GM21360 (cell line): ENCODE measurements around the gene CEBPZOS.

Experiments used
- ATAC-seq: cut with Tn5 transposase; IDR thresholded peaks from one replicate; pipeline ENCODE4 v1.9.1; 2021; ENCODE audit warnings: mild to moderate bottlenecking, moderate library complexity; ENCODE audit not compliant: unreplicated experiment

The CEBPZOS gene

DNA sequence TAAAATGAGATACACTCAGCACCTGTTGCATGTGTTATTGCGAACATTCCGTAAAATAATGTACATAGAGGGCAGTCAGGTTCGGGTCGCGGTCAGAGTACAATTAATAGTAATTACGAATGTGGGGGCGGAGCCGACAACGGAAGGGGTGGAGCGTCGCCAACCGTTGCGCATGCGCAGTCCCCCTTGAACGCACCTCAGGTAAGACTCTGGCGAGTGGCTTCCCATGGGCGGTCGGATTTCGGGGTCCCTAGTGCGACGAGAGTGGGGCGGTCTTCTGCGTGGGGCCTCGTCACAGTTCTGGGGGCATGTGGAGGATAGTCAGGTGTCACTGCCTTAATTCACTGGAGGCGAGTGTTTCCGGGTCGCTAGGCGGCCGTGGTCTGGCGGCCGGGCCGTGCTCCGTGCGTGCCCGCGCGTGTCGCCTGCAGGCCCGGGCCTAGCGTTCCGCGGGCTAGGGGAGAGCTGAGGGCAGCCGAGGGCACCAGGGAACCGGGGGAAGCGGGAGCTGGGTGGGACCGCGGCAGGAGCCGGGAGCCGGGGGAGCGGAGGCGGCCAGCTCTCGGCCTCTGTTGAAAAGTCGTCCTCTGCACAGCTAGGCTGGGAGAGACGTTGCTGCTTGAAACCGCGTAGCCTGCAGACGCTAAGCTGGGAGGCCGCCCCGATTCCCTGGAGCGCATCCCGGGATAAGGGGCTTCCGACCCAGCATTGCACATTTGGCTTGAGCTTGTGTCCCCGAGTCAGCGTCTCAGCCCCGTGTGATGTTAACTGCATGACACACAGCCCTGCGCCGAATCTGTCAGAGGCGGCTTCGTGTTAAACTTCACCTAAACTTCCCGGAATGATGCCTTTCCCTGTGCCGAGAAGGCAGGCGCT is at the start of gene CEBPZOS:
Gene CEBPZOS (plus strand): TSS at position 177 of the 876 bp plus-strand sequence. CDS start 3,209 bp downstream, outside the sequence.
- ATAC-seq, result peak; percentile 61

DNA sequence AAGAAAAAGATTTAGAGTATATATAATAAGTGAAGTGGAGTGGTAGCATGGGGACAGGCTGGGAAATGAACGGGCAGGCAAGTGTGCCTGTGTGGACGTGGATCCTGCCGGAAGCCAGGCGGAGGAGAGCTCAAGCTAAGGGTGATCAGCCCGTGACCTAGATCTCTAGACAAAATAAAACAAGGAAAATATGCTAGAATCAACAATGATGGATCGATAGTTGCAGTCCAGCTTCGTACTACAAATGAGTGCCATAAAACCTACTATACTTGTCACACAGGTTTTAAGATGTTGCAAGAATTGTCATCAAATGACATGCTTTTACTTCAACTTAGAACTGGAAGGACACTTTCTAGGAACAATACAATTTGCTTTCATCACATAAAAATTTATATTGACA is 48.0 kb upstream of the CEBPZOS start:
- ATAC-seq, result no peak

DNA sequence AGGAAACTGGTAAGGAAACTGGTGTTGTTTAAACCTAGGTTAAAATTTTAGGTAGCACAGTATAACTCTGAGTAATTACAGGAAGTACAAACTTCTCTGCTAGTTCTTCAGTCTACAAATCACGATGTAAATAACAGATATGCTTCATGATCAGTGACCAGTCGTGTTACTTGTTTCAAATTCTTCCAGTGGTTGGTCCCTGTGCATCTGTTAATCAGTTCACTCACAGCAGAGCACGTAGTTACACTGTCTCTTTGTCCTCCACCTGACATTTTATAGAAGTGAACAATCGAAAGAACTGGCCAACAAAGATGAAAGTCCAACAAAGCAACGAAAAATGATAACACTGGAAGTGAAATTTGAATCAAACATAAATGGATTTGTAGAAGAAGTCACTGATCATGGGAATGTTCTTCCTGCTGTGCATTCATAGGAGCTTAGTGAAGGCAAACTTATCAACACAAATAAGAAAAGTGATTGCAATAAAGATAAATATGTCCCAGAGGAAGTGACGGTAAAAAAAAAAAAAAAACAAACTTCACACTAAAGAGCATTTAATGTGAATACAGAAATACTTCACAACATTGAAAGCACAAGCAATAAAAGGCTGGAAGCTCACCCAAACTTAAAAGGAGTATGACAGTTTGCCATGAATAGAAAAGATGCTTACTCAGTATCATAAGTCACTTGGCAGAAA is 46.5 kb upstream of the CEBPZOS start:
- ATAC-seq, result no peak

DNA sequence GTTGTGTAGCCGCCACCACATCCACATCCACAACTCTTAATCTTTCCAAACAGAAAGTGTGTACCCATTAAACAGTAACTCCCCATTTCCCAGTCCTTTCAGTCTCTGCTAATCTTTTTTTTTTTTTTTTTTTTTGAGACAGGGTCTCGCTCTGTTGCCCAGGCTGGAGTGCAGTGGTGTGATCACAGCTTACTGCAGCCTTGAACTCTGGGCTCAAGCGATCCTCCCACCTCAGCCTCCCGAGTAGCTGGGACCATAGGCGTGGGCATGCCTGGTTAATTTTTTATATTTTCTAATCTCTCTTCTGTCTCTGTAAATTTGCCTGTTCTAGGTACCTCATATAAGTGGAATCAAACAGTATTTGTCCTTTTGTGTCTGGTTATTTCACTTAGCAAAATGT is 43.1 kb upstream of the CEBPZOS start:
- no peak for ATAC-seq

DNA sequence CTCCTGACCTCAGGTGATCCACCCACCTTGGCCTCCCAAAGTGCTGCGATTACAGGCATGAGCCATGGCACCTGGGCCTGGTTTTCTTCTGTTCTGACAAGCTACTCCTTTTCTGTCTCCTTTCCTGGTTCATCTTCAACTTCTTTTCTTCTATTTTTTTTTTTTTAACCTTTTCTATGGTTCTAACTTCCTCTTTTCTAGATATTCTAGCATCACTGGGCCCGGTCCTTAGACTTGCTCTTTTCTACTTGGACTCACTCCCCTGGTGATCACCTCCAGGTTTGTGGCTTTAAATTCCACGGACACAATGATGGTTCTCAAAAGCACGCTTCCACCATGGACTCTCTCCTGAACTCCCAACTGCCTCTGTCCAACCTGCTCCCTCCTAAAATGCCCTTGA is 41.5 kb upstream of the CEBPZOS start:
- ATAC-seq, result no peak

DNA sequence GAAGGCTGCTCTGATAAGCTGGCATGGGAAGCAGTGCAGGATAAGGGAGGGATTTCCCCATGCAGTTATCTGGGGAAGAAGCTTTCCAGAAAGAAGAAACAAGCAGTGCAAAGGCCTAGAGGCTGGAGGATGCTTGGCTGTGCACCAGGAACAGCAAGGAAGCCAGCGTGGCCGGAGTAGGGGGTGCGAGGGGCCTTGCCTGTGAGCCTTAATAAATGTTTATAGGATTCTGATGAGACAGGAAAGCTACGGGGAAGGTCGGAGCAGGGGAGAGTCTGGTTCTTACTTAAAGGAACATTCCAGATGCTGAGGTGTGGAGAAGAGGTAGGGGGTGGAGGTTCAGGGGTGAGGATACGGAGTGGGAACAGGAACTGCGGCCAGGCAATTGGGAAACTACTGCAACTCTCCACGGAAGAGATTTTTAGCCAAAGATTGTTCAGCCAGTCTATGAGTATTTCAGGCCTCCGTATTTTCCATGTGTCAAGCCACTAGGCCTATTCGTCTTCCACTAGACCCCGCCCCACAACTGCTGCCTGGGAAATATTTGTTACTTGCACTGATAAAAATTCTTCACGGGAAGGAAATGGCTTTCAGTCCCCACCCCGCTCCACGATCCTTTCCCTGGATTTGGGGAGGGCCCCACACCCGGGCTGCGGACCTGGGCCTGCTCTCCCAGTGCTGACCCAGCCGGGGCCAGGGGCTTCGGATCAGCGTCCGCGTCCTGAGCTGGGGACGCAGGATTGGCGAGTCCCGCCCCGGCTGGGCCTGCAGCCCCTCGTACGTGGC is 40.0 kb upstream of the CEBPZOS start:
- peak; percentile 7 for ATAC-seq

DNA sequence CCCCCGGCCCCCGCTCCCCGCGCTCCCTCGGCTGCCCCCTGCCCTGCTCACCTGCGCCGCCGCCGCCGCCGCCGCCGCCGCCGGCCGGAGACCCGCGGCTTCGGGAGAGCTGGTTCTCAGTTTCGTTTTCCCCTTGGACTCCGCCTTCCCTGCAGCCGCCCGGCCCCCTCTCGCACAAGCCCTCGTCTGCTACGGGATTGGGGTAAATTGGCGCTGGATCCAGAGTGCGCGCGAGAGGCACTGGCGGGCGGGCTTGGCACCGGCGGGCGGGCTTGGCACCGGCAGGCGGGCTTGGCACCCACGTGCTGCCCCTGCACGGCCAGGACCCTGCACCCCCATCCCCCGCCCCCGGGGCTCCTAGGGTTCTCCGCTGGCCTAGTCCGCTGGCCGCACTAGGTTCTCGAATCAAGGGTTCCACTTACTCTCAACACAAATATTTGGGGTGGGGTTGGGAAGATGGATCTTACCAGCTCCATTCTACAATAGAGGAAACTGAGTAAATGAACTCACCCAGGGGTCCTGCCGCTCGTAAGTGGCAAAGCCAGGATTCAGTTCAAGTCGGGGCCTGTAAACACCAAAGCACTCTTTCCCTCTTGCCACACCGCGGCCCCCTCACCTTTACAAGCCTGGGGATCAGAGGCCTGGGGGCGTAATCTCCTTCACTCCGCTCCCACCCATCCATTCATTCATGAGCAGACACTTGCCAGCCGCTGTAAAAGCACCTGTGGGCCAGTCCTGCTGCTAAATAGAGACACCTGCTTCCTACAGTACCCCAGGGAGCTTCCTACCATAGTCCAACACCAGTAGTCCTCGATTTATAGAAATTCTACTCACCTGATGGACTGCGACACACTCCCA is 39.2 kb upstream of the CEBPZOS start, which contains the start of gene EIF2AK2:
Gene EIF2AK2 (minus strand): TSS at position 124 of the 858 bp plus-strand sequence. CDS start 9,174 bp downstream, outside the sequence.
- peak; percentile 82 for ATAC-seq

DNA sequence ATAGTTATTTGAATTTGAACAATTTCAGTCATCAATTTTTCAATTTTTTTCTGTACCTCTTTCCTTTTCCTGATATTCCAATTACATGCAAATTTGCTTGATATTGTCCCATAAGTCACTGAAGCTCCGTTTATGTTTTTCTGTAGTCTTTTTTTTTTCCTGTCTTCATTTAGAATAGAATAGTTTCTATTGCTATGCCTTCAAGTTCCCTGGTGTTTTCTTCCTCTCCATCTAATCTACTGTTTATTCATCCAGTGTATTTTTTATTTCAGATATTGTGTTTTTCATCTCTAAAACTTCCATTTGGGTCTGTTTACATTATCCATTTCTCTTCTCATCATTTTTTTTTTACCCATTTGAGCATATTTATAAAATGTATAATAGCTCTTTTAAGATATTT is 31.5 kb upstream of the CEBPZOS start:
- no peak for ATAC-seq

DNA sequence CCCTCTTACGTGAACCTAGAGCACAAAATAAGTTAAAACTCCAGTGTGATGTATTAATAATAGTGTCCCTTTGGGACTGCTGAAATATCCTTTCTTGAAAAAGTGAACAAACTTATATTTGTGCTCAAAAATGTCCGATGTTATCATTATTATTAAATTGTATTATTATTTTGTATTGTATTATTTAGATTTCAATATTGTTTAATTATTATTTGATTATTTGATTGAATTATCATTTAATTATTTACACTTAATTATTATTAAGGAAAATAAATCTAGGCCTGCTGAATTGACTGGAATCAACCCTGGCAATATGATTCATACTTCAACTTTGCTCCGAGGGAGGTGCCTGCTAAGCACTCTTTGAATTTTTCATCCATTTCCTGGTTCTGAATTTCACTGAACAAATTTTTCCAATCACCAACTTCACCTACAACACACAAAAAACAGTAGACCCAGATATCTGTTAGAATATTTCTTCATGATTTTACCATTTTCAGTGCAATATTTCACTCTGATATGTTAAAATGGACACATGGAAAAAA is 28.6 kb upstream of the CEBPZOS start:
- ATAC-seq, result no peak

DNA sequence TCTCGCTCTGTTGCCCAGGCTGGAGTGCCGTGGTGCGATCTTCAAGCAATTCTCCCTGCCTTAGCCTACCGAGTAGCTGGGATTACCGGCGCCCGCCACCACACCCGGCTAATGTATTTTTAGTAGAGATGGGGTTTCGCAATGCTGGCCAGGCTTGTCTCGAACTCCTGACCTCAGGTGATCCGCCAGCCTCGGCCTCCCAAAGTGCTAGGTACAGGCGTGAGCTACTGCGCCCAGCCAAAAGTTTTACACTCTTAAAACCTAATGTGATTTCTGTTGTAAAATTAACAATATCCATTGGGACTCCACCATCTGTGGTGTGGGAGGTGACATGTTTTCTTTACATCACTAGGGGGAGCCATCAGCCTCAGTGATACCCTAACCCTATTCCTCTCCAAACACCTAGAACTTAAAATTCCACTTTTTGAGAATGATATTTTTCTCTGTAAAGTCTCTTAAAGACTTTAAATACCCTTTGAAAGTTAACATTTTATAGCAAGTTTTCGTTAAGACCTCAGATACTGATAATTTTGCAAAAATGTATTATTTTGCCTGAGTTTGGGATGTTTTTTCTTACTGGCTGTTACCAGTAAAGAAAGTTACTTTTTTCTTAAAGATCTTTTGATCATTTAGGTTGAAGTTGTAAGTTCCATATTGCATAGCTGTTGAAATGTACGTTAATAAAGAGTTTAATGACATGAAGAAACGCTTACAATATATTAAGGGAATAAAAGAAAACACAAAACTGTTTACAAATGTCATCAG is 27.9 kb upstream of the CEBPZOS start:
- ATAC-seq, result no peak

DNA sequence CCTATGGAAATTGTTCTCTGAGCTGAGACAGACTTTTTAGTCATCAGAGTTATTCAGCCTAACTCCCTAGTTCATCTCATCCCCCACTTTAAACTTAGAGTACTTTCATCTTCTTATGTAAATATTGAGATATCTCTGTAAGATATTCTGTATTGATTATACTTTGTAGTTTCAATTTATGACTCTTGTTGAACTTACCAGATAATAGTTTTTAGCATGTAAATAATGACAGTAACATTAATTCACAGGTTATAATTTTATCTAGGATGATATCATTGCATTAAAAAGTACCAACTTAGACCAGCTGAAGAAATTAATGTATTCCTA is 24.7 kb upstream of the CEBPZOS start:
- no peak for ATAC-seq

DNA sequence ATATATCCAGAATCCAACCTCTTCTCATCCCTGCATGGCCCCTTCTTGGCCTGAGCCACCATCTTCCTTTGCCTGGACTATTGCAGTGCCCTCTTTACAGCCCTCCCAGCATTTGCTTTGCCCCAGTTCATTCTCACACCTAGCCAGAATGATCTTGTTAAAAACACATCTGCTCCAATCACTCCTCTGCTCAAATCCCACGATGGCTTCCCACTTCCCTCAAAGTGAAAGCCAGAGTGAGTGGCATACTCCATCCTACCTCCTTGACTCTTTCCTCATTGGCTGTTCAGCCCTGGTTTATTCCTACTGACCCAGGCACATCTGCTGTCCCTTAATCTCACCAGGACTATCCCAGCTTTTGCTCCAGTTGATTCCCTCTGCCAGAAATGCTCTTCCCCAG is 22.6 kb upstream of the CEBPZOS start:
- no peak for ATAC-seq

DNA sequence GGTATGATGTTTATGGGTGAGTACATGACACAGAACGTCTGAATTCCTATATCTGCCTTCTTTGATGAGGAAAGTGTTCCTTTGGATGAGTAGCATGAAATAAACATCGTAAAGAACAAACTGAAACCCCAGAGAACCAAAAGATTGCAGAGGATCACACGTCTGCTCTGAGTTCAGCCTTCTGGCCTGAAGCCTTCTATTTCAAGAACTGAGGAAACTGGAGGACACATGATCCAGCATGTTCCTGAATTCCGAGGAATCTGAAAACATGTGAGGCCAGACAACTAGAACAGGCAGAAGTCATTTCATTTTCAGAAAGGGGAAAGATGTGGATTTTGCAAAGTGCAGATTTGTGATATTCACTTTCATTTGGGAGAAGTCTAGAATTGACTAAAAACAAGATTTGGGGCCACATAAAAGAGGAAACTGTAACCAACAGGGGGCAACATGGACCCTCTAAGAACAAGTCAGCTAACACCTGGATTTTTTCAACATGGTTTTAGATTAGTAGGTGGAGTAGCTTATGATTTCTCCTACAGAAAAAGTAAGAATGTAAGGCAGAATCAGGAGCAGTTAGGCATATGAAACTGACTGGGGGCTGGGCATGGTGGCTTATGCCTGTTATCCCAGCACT is 16.2 kb upstream of the CEBPZOS start:
- no peak for ATAC-seq

DNA sequence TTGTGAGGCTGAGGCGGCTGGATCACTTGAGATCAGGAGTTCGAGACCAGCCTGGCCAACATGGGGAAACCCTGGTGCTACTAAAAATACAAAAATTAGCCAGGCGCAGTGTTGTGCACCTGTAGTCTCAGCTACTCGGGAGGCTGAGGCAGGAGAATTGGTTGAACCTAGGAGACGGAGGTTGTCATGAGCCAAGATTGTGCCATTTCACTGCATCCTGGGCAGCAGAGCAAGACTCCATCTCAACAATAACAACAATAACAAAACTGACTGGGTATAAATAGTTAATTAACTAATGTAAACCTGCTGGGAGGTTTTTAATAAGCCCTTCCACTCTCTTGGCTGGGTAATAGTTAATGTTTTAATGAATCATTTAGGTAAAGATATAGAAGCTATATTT is 15.7 kb upstream of the CEBPZOS start:
- no peak for ATAC-seq

DNA sequence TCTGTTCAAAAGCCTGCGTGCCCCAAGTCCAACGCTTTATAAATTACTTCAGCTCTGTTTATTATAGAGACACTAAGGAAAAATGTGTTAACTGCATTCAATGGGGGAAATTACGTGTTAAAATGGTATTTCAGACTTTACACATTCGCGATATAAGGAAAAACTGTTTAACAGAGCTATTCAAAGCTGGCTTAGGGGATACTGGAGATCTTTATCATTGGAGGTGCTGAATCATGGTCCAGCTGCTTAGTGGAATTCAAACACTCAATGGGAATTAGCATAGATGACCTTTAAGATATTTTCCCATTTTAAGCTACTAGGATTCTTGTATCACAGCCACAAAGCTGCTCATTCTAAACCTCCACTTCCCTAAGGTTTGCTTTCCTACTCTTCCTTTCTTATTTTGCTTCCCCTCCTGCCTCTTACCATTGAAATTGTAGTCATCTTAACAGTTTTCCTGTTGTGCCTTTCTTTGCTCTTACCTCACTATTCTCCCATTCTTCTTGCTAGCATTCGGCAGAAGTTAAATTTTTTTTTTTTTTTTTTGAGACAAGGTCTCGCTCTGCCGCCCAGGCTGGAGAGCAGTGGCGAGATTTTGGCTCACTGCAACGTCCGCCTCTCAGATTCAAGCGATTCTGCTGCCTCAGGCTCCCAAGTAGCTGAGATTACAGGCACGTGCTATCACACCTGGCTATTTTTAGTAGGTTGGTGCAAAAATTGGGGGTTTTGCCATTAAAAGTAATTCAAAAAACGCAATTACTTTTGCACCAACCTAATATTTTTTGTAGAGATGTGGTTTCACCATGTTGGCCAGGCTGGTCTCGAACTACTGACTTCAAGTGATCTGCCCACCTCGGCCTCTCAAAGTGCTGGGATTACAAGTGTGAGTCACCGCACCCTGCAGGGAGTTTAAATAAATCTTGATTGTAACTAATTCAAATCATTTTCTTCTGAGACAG is 14.3 kb upstream of the CEBPZOS start:
- no peak for ATAC-seq

DNA sequence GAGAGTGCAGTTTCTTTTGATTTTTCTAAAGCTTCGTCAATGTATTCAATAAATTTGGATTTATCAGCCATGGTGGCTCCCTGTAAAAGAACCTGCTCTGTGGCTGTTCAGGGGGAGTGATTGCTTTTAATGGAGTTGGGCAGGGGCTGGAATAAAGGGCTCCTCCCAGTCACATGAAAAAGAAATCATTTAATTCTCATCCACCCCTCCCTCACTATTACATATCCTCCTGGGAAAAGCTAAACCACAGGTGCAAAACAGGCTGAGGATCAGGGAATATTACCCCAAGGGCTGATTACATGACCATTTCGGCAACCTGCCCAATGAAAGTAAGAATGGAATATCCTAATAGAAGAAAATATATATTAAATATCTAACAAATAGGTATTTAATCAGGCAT is 7.7 kb upstream of the CEBPZOS start, which contains the start of gene SULT6B1:
Gene SULT6B1 (minus strand): TSS at position 101 of the 400 bp plus-strand sequence. CDS start 30 bp downstream, at position 71.
- ATAC-seq, result no peak

DNA sequence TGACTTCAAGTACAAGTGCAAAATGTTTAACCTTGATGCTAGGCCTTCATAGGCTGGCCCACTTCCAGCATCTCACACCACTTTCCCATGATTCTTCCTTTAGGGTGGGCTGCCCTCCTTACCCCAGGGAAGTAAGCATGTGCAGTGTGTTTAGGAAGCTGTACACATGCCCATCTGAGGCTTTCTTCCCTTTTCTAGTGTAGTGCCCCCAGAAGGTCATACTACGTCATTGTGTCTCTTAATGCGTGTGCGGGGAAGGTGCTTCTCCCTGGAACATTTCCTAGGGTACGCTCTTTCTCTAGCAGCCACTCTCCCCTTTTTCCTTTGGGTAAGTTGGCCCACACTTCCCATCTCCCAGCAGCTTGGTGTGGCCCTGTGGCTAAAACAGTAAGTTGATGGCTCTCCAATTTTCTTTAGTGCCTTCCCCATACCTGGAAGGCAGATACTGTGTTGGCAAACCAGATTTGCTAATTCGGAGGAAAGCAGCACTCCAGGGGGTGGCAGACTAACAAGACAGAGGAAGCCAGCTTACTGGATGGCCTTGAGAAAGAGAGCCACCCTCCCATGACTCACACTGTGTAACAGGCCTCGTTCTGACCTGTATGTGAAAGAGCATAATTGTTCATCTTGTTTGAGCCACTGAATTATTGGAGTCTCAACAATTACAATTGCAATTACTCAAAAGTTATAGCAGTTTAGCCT is 6.7 kb upstream of the CEBPZOS start:
- ATAC-seq, result no peak
